ENCODE results near the gene C2orf69. TPM values are rescaled to one million over a fixed set of nuclear protein-coding genes. Genes with fewer than 3 reads are reported as not detected.

C2orf69 gene
- total and polyA plus RNA-seq, 2 of the 8 experiments (the other 6 are each of a cell fraction or from before 2014, with no cell fraction given) = 3.9 to 32.0 TPM

DNA sequence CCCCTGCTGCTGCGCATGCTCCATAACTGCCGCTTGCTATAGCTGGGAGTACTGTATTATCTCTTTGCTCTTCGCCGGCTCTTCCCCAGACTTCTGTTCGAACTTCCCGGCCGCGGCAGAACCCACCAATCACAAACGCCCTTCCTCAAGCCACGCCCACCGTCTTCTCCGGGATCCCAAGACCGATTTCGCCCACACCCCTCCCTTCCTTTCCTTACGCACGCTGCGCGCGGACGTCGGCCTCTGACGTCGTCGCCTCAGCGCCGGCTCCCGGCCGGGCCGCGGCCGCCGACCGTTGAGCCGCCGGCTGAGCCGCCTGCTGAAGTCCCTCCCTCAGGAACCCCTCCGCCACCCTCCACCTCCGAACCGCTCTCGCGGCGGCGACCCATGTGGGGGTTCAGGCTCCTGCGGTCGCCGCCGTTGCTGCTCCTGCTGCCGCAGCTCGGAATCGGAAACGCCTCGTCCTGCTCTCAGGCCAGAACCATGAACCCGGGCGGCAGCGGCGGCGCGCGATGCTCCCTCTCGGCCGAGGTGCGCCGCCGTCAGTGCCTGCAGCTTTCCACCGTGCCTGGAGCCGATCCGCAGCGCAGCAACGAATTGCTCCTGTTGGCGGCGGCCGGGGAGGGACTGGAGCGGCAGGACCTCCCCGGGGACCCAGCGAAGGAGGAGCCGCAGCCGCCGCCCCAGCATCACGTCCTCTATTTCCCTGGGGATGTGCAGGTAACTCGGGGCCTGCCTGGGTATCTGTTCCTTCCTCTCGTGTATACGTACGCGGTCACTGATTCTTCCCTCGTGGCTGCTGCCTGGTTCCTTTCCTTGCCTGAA, at the start of gene C2orf69 (continued):
- TF ChIP-seq KDM4A (IDR thresholded peaks at IDR 0.05; ENCODE audit: low read depth, low read length, severe bottlenecking) (peak; percentile 37), TBP (IDR thresholded peaks at IDR 0.05; ENCODE audit: low read depth, low read length) (peak; percentile 79), SRF (IDR thresholded peaks at IDR 0.05; ENCODE audit: low read depth, low read length) (peak; percentile 55), BRCA1 (IDR thresholded peaks at IDR 0.05; ENCODE audit: low read depth, low read length) (no peak), ATF3 (IDR thresholded peaks at IDR 0.05; ENCODE audit: insufficient read depth, low read depth, low read length) (no peak; the same call in 1 of the 2 replicates), RFX5 (IDR thresholded peaks at IDR 0.05; ENCODE audit: borderline replicate concordance, low read depth, low read length) (no peak), CREB1 (IDR thresholded peaks at IDR 0.05) (peak; percentile 97), E2F6 (IDR thresholded peaks at IDR 0.05) (0 out of 2 replicates have a peak, but pooled peaks have one; percentile 47), FOSL1 (IDR thresholded peaks at IDR 0.05; ENCODE audit: insufficient read depth, low read depth, low read length) (no peak), POLR2AphosphoS5 (IDR thresholded peaks at IDR 0.05; ENCODE audit: low read depth, low read length) (peak; percentile 73), NRF1 (IDR thresholded peaks at IDR 0.05; ENCODE audit: low read depth, low read length) (peak; percentile 56), TAF7 (optimal IDR thresholded peaks at IDR 0.05; ENCODE audit: borderline replicate concordance, low read depth, low read length) (peak; percentile 5), PHF8 (conservative IDR thresholded peaks at IDR 0.05; ENCODE audit: low read depth, low read length) (peak; percentile 99), RAD21 (IDR thresholded peaks at IDR 0.05 in 1 of 2, conservative IDR thresholded peaks at IDR 0.05 in 1 of 2; ENCODE audit: low read depth in 2 of 2, low read length in 2 of 2) (0 out of 4 replicates have a peak, but pooled peaks of 1 of the 2 experiments have one; percentile 0), CTBP2 (IDR thresholded peaks at IDR 0.05; ENCODE audit: borderline replicate concordance, insufficient read depth, insufficient read length, low read length) (no peak), POLR2A (IDR thresholded peaks at IDR 0.05; ENCODE audit: control extremely low read depth in 1 of 2, low read depth in 2 of 2, low read length in 2 of 2) (peak; percentile 81 to 88), NANOG (IDR thresholded peaks at IDR 0.05; ENCODE audit: insufficient read depth, low read depth, low read length, poor library complexity, severe bottlenecking) (no peak), CHD2 (IDR thresholded peaks at IDR 0.05; ENCODE audit: low read length) (peak; percentile 30; the same call in 1 of the 2 replicates), EGR1 (IDR thresholded peaks at IDR 0.05; ENCODE audit: borderline replicate concordance, low read depth, low read length) (no peak), SP4 (IDR thresholded peaks at IDR 0.05; ENCODE audit: low read length) (0 out of 2 replicates have a peak, but pooled peaks have one; percentile 65), CHD1 (IDR thresholded peaks at IDR 0.05; ENCODE audit: low read depth, low read length) (no peak), SP1 (IDR thresholded peaks at IDR 0.05; ENCODE audit: low read depth, low read length) (peak; percentile 52; the same call in 1 of the 2 replicates)

Data from H1 (cell line).